HG02973 (cell line): ENCODE data around the gene MIF.
"Not testable (repeated sequence)": the region's sequence is repeated elsewhere in the genome, so short reads cannot be mapped to it uniquely, and the experiment has no call there.

ENCODE experiments used
- ATAC-seq: cut with Tn5 transposase; IDR thresholded peaks from one replicate; pipeline ENCODE4 v1.9.1; 2021; ENCODE audit warnings: moderate library complexity; ENCODE audit not compliant: unreplicated experiment

MIF gene

GRCh38 chr22:23900227-23900626 is 6.0 kb downstream of the MIF start:
- not testable (repeated sequence) for ATAC-seq

GRCh38 chr22:23901600-23901999 is 7.4 kb downstream of the MIF start:
- no peak for ATAC-seq

GRCh38 chr22:23903328-23903971 is 9.3 kb downstream of the MIF start:
- no peak for ATAC-seq

- no peak for ATAC-seq
Observed at GRCh38 chr22:23904573-23905254, 10.5 kb downstream of the MIF start.

- ATAC-seq, result no peak
Observed at GRCh38 chr22:23906641-23907040, 12.5 kb downstream of the MIF start.

- ATAC-seq, result not testable (repeated sequence)
Observed at GRCh38 chr22:23907423-23907822, 13.2 kb downstream of the MIF start.

- ATAC-seq, result no peak
Observed at GRCh38 chr22:23908587-23909205, 14.5 kb downstream of the MIF start.

GRCh38 chr22:23909296-23909898 is 15.2 kb downstream of the MIF start:
- ATAC-seq, result no peak

- no peak for ATAC-seq
Observed at GRCh38 chr22:23910496-23911190, 16.5 kb downstream of the MIF start.

GRCh38 chr22:23911318-23911980 is 17.3 kb downstream of the MIF start:
- ATAC-seq, result no peak

GRCh38 chr22:23912293-23912903 is 18.2 kb downstream of the MIF start:
- no peak for ATAC-seq

GRCh38 chr22:23913306-23913660 is 19.1 kb downstream of the MIF start:
- peak; percentile 6 for ATAC-seq

GRCh38 chr22:23913661-23914353 is 19.6 kb downstream of the MIF start:
- peak; percentile 91 for ATAC-seq

GRCh38 chr22:23915290-23915689 is 21.1 kb downstream of the MIF start:
- no peak for ATAC-seq

- ATAC-seq, result not testable (repeated sequence)
Observed at GRCh38 chr22:23920267-23920611, 26.1 kb downstream of the MIF start.

GRCh38 chr22:23921586-23922201 is 27.5 kb downstream of the MIF start:
- ATAC-seq, result not testable (repeated sequence)

GRCh38 chr22:23922921-23923320 is 28.7 kb downstream of the MIF start:
- ATAC-seq, result no peak

GRCh38 chr22:23925020-23925606 is 30.9 kb downstream of the MIF start:
- no peak for ATAC-seq

GRCh38 chr22:23926561-23926960 is 32.4 kb downstream of the MIF start:
- ATAC-seq, result no peak
